GM23338 (cell line): ENCODE data around the gene DCTN2. TPM values are rescaled to one million over a fixed set of nuclear protein-coding genes. Genes with fewer than 3 reads are reported as not detected.
"Not testable (repeated sequence)": the region's sequence is repeated elsewhere in the genome, so short reads cannot be mapped to it uniquely, and the experiment has no call there.

Experiments
- ATAC-seq: fragments of 200-7000 bp; cut with Tn5 transposase; 3 replicates; pipeline ENCODE4 v1.9.1; 2020
- DNase-seq: peaks from one replicate; pipeline ENCODE4 v3.0.0-alpha.2; 2015; ENCODE audit warnings: low spot score
- H2AFZ ChIP-seq: fragments of 200-600 bp; sonication (generic); 2 replicates; pipeline ENCODE4 v1.8.0; 2016; ENCODE audit warnings: antibody characterized with exemption, mild to moderate bottlenecking, moderate library complexity
- H3F3A ChIP-seq: fragments of 200-600 bp; sonication (generic); replicated peaks from 2 replicates; pipeline ENCODE4 v1.8.0; 2017; ENCODE audit warnings: antibody characterized with exemption, mixed run types, low read depth
- H3K27ac ChIP-seq: fragments of 200-600 bp; sonication (generic); 2 replicates; pipeline ENCODE4 v1.6.1; 2016; ENCODE audit warnings: low read depth
- H3K27me3 ChIP-seq: fragments of 200-600 bp; sonication (generic); 2 replicates; pipeline ENCODE4 v1.8.0; 2016; ENCODE audit warnings: mild to moderate bottlenecking, mixed run types, moderate library complexity; ENCODE audit not compliant: insufficient read depth
- H3K36me3 ChIP-seq: fragments of 200-600 bp; sonication (generic); 2 replicates; pipeline ENCODE4 v1.8.0; 2016; ENCODE audit warnings: mild to moderate bottlenecking; ENCODE audit not compliant: insufficient read depth
- H3K4me1 ChIP-seq: fragments of 200-600 bp; sonication (generic); 2 replicates; pipeline ENCODE4 v1.8.0; 2016; ENCODE audit warnings: mild to moderate bottlenecking, moderate library complexity; ENCODE audit not compliant: insufficient read depth
- H3K4me2 ChIP-seq: fragments of 200-600 bp; sonication (generic); 2 replicates; pipeline ENCODE4 v1.7.1; 2017; ENCODE audit warnings: mixed run types
- H3K4me3 ChIP-seq: fragments of 200-600 bp; sonication (generic); 2 replicates; pipeline ENCODE4 v1.6.1; 2016; ENCODE audit warnings: mixed run types
- H3K79me2 ChIP-seq: fragments of 200-600 bp; sonication (generic); replicated peaks from 2 replicates; pipeline ENCODE4 v1.8.0; 2017; ENCODE audit warnings: mild to moderate bottlenecking; ENCODE audit not compliant: insufficient read depth
- H3K9me2 ChIP-seq: fragments of 200-600 bp; sonication (generic); 2 replicates; pipeline ENCODE4 v1.8.0; 2017; ENCODE audit not compliant: insufficient read depth
- H4K20me1 ChIP-seq: fragments of 200-600 bp; sonication (generic); replicated peaks from 2 replicates; pipeline ENCODE4 v1.8.0; 2017; ENCODE audit warnings: mild to moderate bottlenecking; ENCODE audit not compliant: insufficient read depth
- H3K27ac Mint-ChIP-seq: 2 replicates; pipeline ENCODE4 v1.8.0; 2020; ENCODE audit warnings: inconsistent platforms, mild to moderate bottlenecking, moderate library complexity, mixed read lengths
- H3K27me3 Mint-ChIP-seq: 3 replicates; pipeline ENCODE4 v1.8.0; 2022; ENCODE audit warnings: low read depth, mild to moderate bottlenecking, moderate library complexity, mixed read lengths, inconsistent platforms; ENCODE audit not compliant: insufficient read depth, poor library complexity
- H3K36me3 Mint-ChIP-seq: 3 replicates; pipeline ENCODE4 v1.8.0; 2021; ENCODE audit warnings: low read depth, mild to moderate bottlenecking, inconsistent platforms, moderate library complexity, mixed read lengths
- H3K4me1 Mint-ChIP-seq: 3 replicates; pipeline ENCODE4 v1.8.0; 2020; ENCODE audit warnings: mild to moderate bottlenecking, inconsistent platforms, mixed read lengths
- H3K4me3 Mint-ChIP-seq: 3 replicates; pipeline ENCODE4 v1.8.0; 2021; ENCODE audit warnings: moderate library complexity, mild to moderate bottlenecking, inconsistent platforms, mixed read lengths
- H3K9me3 Mint-ChIP-seq: 3 replicates; pipeline ENCODE4 v1.8.0; 2020; ENCODE audit warnings: moderate library complexity, mild to moderate bottlenecking, inconsistent platforms, mixed read lengths
- NANOG ChIP-seq: IDR thresholded peaks from 2 replicates; pipeline ENCODE4 v1.6.1; 2016; ENCODE audit warnings: antibody characterized with exemption, borderline replicate concordance
- ZNF462 ChIP-seq: fragments of 250-450 bp; sonication (Bioruptor Pico); IDR thresholded peaks from 2 replicates; pipeline ENCODE4 v1.5.0; 2020; ENCODE audit warnings: mild to moderate bottlenecking, moderate library complexity
- polyA plus RNA-seq: library from polyadenylated mRNA; unstranded; fragments of >200 nt; fragmentation: Nextera tagmentation; extraction: Ambion mirVana; gene quantifications from 2 replicates; pipeline ENCODE4 v1.2.1, GENCODE V29; 2016
- total RNA-seq: library from RNA; depleted of rRNA; stranded (reverse); fragments of >200 nt; shearing (Covaris generic); gene quantifications from 2 replicates; pipeline ENCODE4 v1.2.3, GENCODE V29; 2014
- TF ChIP-seq, protein P1 (sequence below): IDR thresholded peaks from 2 replicates; pipeline ENCODE4 v1.6.1; 2016; ENCODE audit warnings: antibody characterized with exemption

Gene DCTN2
- total and polyA plus RNA-seq, 2 experiments from 2014 or later: 56.1 to 157 TPM

GRCh38 chr12:57588951-57589610 lies 42.1 kb upstream of the DCTN2 start:
- H3K27ac ChIP-seq, H3K4me3 ChIP-seq, H3K36me3 Mint-ChIP-seq, H3K27me3 ChIP-seq, H4K20me1 ChIP-seq, H3K4me2 ChIP-seq, H3K4me3 Mint-ChIP-seq, ATAC-seq, H3K27ac Mint-ChIP-seq, H2AFZ ChIP-seq, H3K9me2 ChIP-seq, H3K36me3 ChIP-seq, H3K9me3 Mint-ChIP-seq, DNase-seq: not testable (repeated sequence)
- Histone ChIP-seq H3K4me1 (peaks cover 13% of the 10 kb centered on the region), H3K79me2 (peaks cover 22% of the 10 kb centered on the region), H3F3A (peaks cover 11% of the 10 kb centered on the region)
- Mint-ChIP-seq H3K4me1 (peaks cover 14% of the 10 kb centered on the region), H3K27me3 (peaks cover 15% of the 10 kb centered on the region)

DNA sequence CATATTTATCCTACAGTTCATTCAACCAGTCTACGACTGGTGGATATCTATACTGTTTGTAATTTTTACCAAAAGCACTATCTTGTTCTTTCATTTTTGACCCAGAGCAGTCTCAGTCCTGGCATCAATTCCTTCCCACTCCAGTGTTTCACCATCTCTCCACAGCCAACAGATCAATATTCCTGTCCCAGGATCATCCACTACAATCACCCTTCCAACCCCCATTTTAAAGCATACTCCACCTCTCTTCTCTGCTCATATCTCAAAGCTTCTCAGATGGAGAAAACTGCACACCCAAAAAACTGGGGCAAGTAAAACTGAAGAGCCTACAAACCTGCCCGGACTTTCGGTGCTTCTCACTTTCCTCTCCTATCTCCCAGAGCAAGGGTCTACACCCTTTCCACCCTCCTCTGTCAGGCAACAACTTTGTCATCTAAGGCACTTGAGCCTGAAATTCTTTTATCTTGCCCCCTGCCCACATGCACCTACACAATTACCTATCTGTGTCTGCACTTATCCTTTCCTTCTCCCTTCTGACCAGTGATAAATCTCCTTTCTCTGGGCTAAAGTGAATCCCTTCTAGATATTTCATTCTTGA lies 39.9 kb upstream of the DCTN2 start:
- TF ChIP-seq NANOG: no peak
- TF ChIP-seq, protein P1, sequence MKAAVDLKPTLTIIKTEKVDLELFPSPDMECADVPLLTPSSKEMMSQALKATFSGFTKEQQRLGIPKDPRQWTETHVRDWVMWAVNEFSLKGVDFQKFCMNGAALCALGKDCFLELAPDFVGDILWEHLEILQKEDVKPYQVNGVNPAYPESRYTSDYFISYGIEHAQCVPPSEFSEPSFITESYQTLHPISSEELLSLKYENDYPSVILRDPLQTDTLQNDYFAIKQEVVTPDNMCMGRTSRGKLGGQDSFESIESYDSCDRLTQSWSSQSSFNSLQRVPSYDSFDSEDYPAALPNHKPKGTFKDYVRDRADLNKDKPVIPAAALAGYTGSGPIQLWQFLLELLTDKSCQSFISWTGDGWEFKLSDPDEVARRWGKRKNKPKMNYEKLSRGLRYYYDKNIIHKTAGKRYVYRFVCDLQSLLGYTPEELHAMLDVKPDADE: no peak
- peaks cover 3% of the 10 kb centered on the region; the same call in 1 of the 3 replicates for H3K36me3 Mint-ChIP-seq
- Histone ChIP-seq H3K4me3 (no peak overlapping the region), H3K4me2 (no peak overlapping the region), H3K9me2 (no peaks in the 10 kb centered on the region), H4K20me1 (peaks cover 9% of the 10 kb centered on the region; the same call in 1 of the 2 replicates), H3K36me3 (peaks cover 8% of the 10 kb centered on the region), H3K27ac (no peak overlapping the region), H3K4me1 (peaks cover 8% of the 10 kb centered on the region), H3F3A (peaks cover 18% of the 10 kb centered on the region), H2AFZ (no peak overlapping the region), H3K27me3 (0 out of 2 replicates have a peak, but pooled peaks cover 8% of the 10 kb centered on the region), H3K79me2 (peaks cover 6% of the 10 kb centered on the region)
- no peak overlapping the region for H3K27ac Mint-ChIP-seq
- peaks cover 11% of the 10 kb centered on the region for H3K4me1 Mint-ChIP-seq
- peaks cover 6% of the 10 kb centered on the region for H3K27me3 Mint-ChIP-seq
- ATAC-seq (no peak), DNase-seq (no peak)
- no peaks in the 10 kb centered on the region for H3K9me3 Mint-ChIP-seq
- no peak overlapping the region for H3K4me3 Mint-ChIP-seq

- 0 out of 2 replicates have a peak, but pooled peaks cover 8% of the 10 kb centered on the region for H3K27me3 ChIP-seq
- H3K36me3 ChIP-seq: peaks cover 8% of the 10 kb centered on the region
- Mint-ChIP-seq H3K27me3 (peaks cover 3% of the 10 kb centered on the region), H3K27ac (no peak overlapping the region), H3K4me1 (peaks cover 9% of the 10 kb centered on the region), H3K4me3 (no peak overlapping the region), H3K36me3 (peaks cover 10% of the 10 kb centered on the region), H3K9me3 (no peaks in the 10 kb centered on the region)
- DNase-seq: no peak
- peaks cover 4% of the 10 kb centered on the region; the same call in 1 of the 2 replicates for H3K4me1 ChIP-seq
- no peak for ATAC-seq
- peaks cover 10% of the 10 kb centered on the region; the same call in 1 of the 2 replicates for H4K20me1 ChIP-seq
- H3K79me2 ChIP-seq: no peaks in the 10 kb centered on the region
- H3F3A ChIP-seq: peaks cover 16% of the 10 kb centered on the region
- no peak overlapping the region for H3K4me3 ChIP-seq
- H3K27ac ChIP-seq: no peak overlapping the region
- no peak overlapping the region for H3K4me2 ChIP-seq
- TF ChIP-seq ZNF462: no peak
- no peak overlapping the region for H2AFZ ChIP-seq
- H3K9me2 ChIP-seq: no peaks in the 10 kb centered on the region
Observed at GRCh38 chr12:57586128-57586527, 39.1 kb upstream of the DCTN2 start.
